NCI-H1417 (cell line): ENCODE data around the gene GPANK1.

ENCODE experiments used
- DNase-seq, 3 experiments: peaks; one replicate each; lab custom pipeline; 2025; lab: John Stamatoyannopoulos, UW

GPANK1 gene

DNA sequence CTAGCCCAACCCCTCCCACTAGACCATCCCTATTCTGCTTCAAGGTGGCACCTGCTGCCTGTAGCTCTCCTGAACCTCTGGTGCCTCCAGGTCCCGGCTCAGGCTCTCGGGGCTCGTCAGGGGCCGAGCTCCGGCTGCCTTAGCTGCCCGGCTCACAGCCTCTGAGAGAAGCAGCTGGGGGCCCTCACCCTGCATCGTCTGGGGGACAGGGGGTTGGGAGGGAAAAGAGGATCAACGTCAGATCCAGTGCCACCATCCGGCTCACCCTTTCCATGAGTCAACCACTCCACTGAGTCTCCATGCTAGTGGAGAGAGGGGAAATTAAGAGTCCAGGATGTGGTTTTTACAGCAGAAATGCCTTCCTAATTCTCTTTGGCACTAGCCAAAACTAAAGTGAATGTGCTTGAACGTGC lies 25.3 kb downstream of the GPANK1 start:
- no peak for DNase-seq

DNA sequence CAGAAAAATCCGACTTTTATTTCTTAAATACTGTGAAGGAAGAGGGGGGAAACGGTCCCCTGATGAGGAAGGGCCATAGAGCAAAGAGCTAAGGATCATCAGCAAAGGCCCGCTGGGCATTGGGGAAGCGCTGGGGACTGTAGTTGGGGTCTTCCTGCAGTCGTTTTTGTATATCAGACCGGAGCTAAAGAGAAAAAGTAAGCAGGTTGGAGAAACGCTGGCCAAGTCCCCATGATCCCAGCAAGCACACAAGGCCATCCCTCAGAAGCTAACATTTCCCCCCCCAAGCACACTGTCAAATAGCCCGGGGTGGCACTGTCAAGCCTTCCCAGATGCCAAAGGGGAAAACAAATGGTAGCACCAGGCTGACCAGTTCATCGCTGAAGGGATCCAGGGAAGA lies 25.8 kb downstream of the GPANK1 start:
- no peak for DNase-seq

DNA sequence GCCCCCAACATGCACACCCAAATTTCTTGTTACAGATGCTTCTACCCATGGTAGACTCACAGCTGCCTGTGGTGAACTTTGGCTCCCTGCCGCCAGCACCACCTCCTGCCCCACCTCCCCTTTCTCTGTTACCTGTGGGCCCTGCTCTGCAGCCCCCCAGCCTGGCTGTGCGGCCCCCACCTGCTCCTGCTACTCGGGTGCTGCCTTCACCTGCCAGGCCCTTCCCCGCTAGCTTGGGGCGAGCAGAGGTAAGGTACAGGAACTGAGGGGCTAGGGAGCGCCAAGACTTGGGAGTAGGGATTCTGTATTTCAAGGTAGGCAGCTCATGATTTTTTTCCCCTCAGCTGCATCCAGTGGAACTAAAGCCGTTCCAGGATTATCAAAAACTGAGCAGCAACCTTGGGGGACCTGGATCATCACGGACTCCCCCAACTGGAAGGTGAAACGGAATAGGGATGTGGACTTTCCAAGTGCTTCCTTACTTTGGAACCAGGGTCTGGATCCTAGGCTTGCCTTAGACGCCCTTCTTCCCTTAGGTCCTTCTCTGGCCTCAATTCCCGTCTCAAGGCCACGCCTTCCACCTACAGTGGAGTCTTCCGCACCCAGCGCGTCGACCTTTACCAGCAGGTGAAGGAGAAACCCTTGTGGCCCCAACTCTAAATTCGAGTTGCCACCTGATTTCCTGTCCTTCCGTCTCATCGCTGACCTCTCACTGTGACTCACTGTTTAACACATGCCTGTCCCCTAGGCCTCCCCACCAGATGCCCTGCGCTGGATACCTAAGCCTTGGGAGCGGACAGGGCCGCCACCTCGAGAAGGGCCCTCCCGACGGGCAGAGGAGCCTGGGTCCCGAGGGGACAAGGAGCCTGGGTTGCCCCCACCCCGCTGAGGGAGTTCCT lies 27.9 kb downstream of the GPANK1 start:
- DNase-seq: no peak

DNA sequence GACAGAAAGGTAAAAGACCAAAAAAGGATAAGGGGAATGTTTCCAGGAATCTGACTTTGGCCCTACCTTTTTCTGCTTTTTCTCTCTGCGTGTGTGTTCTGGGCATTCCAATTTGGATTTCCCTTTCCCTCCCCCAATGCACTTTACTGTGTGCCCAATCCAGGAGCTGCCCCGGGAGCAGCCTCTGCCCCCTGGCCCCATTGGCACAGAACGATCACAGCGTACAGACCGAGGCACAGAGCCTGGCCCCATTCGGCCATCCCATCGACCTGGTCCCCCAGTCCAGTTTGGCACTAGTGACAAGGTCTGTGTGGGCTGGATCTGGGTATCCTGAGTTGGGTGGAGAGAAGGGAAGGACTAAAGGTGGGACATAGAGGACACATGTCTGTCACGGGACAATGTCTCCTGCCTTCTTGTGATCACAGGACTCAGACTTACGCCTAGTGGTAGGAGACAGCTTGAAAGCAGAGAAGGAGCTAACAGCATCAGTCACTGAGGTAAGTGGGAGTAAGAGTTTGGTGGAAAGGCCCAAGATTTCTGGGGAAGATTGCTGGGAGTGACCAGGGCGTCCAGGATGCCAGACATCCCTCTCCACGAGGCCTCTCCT lies 29.7 kb downstream of the GPANK1 start:
- DNase-seq: no peak

DNA sequence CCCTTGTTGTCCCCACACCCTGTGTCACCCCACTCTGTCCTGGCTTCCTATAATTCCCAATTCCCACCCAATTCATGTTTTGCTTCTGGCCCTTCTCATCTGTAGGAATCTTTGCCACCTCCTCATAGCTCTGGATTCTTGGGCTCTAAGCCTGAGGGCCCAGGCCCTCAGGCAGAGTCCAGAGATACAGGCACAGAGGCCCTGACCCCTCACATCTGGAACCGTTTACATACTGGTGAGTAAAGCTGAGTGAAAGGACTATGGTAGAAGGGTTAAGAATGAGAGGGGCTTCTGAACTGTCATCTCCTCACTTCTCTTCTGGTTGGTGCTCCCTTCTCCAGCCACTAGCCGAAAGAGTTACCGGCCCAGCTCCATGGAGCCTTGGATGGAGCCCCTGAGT lies 30.7 kb downstream of the GPANK1 start:
- no peak for DNase-seq

DNA sequence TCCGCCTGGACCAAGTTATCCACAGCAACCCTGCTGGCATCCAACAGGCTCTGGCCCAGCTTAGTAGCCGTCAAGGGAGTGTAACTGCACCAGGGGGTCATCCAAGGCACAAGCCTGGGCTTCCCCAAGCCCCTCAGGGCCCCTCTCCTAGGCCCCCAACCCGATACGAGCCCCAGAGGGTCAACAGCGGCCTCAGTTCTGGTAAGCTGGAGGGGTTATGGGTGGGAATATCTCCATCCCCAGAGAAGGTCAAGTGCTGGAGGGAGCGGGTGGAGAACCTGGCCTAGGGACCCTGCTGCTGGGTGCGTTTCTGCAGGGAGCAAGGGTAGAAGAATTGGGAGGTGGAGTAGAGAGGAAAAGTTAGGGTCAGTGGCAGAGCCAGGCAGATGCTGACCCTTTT lies 31.4 kb downstream of the GPANK1 start:
- DNase-seq: no peak

DNA sequence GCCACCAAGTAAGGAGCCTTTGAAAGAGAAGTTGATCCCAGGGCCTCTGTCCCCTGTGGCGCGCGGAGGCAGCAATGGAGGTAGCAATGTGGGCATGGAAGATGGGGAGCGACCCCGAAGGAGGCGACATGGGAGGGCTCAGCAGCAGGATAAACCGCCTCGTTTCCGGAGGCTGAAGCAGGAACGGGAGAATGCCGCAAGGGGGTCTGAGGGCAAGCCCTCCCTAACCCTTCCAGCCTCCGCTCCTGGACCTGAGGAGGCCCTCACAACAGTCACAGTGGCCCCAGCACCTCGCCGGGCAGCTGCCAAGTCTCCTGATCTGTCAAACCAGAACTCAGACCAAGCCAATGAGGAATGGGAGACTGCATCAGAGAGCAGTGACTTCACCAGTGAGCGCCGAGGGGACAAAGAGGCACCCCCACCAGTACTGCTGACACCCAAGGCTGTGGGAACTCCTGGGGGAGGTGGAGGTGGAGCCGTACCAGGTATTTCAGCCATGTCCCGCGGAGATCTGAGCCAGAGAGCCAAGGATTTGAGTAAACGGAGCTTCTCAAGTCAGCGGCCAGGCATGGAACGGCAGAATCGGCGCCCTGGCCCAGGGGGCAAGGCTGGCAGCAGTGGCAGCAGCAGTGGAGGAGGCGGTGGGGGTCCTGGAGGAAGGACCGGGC lies 32.4 kb downstream of the GPANK1 start:
- DNase-seq: no peak

DNA sequence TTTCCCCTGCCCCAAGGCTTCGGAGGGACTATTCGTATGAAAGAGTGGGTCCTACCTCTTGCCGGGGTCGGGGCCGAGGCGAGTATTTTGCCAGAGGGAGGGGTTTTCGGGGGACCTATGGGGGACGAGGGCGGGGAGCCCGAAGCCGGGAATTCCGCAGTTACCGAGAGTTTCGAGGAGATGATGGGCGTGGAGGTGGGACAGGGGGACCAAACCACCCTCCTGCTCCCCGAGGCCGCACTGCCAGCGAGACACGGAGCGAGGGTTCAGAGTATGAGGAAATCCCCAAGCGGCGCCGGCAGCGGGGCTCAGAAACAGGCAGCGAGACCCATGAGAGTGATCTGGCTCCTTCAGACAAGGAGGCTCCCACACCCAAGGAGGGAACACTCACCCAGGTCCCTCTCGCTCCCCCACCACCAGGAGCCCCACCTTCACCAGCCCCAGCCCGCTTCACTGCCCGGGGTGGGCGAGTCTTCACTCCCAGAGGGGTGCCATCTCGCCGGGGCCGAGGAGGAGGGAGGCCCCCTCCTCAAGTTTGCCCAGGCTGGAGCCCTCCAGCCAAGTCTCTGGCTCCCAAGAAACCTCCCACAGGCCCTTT lies 33.0 kb downstream of the GPANK1 start:
- DNase-seq: no peak

DNA sequence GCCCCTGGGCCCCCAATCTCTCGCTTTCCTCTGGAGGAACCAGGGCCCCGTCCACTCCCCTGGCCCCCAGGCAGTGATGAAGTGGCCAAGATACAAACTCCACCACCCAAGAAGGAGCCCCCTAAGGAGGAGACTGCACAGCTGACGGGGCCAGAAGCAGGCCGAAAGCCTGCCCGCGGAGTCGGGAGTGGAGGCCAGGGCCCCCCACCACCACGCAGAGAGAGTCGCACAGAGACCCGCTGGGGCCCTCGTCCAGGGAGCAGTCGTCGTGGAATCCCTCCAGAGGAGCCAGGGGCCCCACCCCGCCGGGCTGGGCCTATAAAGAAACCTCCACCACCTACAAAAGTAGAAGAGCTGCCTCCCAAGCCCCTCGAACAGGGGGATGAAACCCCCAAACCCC lies 33.6 kb downstream of the GPANK1 start:
- DNase-seq: no peak

DNA sequence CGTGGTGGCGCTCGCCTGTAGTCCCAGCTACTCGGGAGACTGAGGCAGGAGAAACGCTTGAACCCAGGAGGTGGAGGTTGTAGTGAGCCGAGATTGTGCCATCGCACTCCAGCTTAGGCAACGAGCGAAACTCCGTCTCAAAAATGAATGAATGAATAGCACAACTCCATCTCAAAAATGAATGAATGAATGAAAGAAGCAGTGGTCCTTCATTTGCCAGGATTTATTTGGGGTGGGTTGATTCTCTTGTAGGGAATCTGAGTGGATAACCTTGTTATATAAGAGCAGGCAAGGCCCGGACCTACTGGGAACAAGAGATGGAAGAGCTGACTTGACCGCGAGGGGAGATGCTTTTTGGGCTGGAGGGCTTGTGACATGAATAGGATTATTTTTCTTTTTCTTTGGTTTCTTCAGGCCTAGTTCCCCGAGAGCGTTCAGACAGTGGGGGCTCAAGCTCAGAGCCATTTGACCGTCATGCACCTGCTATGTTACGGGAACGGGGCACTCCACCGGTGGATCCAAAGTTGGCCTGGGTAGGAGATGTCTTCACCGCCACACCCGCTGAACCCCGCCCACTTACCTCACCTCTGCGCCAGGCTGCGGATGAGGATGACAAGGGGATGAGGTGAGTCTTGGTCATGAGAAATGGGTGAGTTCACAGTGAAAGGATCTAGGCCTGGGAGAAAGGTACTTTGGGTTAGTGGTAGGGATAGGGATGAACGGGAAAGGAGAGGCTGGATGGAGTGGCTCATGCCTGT lies 34.4 kb downstream of the GPANK1 start:
- DNase-seq: no peak

DNA sequence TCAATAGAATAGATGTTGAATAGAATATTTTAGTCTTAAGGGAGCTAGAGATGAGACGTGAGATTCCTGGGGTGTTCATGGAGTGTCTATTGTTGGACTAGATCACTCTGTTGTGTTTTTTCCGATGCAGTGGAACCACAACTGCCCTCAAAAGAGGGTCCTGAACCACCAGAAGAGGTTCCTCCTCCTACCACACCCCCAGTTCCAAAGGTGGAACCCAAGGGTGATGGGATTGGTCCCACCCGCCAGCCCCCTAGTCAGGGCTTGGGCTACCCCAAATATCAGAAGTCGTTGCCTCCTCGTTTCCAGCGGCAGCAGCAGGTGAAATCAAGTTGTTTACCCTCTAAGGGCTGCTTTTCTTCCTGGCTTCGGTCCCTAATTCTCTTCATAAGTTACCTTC lies 35.8 kb downstream of the GPANK1 start:
- no peak for DNase-seq

DNA sequence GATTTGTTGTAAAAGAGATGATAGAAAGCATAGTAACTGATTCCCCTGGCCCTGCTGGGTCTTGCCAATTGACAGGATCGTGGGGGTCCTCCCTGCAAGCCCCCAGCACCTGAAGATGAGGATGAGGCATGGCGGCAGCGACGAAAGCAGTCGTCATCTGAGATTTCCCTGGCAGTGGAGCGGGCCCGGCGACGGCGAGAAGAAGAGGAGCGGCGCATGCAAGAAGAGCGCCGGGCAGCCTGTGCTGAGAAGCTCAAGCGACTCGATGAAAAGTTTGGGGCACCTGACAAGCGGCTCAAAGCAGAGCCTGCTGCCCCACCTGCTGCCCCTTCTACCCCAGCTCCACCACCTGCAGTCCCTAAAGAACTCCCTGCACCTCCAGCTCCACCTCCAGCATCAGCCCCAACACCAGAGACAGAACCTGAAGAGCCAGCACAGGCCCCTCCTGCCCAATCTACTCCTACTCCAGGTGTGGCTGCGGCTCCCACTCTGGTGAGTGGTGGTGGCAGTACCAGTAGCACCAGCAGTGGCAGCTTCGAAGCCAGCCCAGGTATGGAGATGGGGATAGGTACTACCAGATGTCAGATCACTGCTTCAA lies 37.0 kb downstream of the GPANK1 start:
- no peak for DNase-seq

DNA sequence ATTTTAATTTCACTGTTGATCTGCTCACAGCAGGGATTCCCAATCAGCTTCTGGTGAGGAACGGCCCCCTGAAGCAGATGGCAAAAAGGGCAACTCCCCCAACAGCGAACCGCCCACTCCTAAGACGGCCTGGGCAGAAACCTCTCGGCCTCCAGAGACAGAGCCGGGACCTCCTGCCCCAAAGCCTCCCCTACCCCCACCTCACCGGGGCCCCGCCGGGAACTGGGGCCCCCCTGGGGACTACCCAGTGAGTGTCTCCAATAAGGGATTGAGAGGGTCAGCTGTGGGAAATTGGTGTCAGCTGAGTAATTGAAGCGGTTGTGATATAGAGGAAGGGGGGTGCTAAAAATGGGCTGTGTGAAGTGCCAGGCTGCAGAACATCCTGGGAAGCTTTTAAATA lies 37.8 kb downstream of the GPANK1 start:
- DNase-seq: no peak

DNA sequence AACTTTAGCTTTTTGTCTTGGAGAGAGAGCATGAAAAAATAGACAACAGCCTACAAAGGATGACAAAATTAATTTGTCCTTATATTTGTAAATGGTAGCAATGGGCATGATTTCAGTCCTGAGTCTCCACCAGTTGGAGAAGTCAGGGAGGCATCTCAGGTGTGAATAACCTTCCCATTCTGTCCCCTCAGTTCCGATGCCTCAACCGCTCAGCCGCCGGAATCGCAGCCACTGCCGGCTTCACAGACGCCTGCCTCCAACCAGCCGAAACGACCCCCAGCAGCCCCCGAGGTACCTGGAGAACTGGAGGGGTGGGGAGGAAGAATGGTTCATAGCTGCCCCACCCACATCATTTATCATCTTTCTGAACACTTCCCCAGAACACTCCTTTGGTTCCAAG lies 40.7 kb downstream of the GPANK1 start:
- DNase-seq: no peak

DNA sequence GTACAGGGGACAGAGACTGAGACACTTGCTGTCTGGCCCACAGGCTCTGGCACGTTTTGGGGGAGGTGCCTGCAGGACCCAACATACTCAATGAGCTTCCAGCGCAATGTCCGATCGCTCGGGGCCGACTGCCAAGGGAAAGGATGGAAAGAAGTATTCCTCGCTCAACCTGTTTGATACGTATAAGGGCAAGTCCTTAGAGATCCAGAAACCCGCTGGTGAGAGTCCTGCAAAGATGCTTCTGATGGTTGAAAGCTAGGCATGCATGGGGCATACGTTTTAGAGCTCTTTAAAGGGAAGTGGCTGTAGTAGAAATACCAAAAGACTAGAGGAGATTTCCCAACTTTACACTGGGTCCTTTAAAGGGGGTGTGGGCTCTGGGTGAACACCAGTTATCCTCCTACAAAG lies 42.1 kb downstream of the GPANK1 start:
- no peak for DNase-seq

DNA sequence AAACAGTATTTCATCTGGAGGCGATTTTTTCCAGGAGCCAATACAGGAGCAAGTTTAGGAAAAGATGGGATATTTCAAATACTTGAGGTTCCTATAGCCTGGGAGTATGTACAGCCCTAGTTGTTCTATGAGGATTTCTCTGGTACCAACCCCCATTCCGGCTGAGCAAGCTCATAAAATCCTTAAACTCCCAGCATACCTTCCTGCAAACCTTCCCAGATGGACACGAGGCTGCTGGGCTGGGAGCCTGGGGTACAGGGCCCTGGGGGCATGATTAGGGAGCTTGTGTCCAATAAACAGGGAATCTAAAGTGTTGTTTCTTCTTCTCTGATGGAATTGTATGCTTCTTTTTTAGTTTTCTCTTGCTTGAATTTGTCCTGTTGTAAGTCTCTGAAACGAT lies 42.8 kb downstream of the GPANK1 start:
- no peak for DNase-seq

DNA sequence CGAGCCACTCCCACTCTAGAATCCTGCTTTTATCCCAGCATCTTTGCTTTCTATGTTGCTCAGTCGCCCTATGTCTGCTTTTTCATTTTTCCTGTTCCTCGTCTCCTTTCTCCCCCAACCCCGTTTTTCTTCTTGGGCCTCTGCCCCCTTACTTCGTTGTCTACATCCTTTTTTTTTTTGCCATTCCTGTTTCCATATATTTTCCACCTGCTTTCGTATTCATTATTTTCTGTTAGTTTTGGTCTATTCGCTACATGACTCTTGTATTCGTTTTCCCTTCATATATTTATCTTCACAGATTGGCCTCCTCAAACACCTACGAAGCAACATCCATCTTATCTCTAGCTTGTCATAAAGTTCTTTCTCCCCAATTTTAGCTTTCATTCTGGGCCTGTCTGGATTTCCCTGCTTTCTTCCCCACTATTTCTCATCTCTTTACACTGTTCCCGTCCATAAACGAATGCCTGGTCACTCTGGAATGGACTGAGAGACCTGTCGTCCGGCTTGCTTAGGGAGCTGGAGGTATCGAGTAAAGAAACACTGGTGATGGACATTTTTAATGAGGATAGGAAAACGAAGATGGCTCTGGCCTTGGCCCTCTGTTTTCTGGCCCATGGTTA lies 43.4 kb downstream of the GPANK1 start:
- DNase-seq: peak in 1 of 3 experiments; percentile 56

DNA sequence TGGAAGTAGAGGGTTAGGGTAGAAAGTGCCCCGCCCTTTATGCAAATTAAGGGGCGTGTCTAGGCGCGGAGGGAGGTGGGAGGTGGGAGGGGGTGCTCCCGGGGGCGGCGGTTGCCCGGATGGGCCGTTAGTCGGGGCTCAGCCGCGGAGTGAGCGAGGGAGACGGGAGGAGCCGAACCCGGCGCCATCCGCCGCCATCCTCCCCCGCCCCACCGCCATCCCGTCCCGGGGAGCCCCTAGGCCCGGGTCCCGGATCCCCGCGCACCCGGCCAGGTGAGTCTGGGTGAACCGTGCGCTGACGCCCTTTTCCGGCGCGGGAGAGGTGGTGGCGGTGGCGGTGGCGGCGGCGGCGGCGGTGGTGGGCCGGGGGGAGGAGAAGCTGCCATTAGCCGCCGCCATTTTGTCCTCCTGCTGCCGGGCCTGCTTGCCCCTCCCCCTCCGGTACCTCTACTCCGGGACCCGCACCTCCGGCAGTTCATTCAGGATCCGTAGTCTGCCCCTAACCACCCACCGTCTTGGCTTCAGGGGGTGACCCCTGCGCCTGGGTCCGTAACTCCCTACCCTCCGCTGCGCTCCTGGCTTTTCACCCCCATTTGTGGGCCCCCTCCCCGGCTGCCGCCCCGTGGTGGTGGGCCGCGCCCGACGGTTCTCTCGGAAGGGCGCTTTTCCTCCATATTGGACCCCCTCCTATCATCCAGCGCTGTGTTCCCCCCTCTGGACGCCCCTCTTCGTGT lies 44.0 kb downstream of the GPANK1 start, which contains the start of gene PRRC2A:
Gene PRRC2A, plus strand, starts transcription at position 130 of the 734 bp plus-strand sequence. CDS start 2,075 bp downstream, outside the sequence.
- peak; percentile 91 to 100 (median 99) for DNase-seq

DNA sequence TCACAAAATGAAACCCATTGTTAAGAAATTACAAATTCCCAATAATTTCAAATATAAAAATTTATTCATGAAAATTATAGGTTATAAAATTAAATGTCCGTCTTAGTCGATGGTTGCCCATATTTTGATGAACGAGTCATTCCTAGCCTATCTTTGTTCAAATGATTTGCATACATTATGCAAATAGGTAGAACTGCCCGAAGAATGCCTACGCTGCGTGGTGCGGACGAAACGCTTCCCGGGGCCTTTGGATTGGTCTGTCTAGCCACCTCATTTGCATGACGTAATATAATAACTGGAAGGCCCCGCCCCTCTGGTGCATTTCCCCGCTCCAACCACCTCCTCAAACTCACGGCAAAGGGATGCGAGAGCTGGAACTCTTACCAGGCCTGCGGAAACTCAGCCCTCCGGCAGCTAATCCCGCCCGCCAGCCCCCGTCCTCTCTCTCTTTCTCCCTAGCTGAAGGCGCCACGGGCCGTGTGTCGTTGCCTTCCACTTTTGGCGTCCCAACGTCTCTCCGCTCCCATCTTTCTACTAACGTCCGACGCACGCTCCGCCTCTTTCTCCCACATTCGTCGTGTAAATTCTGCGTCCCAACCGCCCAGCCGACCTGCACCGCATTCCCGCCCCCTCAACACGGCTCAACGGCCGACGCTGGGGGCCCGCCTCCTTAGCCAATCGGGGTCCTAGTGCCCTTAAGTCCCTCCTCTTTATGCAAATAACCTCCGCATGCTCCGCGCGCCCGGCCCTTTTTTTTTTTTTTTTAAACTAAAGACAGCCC lies 44.8 kb downstream of the GPANK1 start:
- DNase-seq: peak; percentile 99 to 100 (median 99)
